ENCODE measurements around the gene SDHAF3. TPM values are rescaled to one million over a fixed set of nuclear protein-coding genes. Genes with fewer than 3 reads are reported as not detected.

SDHAF3 gene
- total and polyA plus RNA-seq, 2 donors (not counting 3 experiments of a cell fraction or from before 2014, with no cell fraction given), result 1.7 to 5.2 TPM

DNA sequence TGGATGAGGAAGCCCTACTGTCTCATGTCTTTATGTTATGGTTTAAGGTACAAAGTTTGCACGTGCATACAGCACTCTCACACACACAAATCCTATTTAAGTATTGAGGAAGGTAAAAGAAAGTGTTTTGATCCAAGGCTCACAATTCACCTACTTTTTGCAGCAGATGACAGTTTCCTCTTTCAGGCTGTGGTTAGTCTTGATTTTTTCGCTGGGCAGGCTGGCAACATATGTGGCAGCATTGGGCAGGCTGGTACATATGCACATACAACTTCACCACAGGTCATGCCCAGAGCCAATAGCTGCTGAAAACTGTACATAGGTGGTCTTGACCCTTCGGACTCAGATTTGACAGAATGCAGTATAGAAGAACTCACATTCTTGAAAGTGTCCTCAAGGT is 29.1 kb upstream of the SDHAF3 start:
- POLR2A ChIA-PET, result no interaction called here
- FAIRE-seq (no peak), DNase-seq (ENCODE audit: low read depth, low spot score) (no peak)
- H3K4me3 ChIP-seq (replicated peaks in 1 of 3; ENCODE audit: insufficient read depth in 1 of 3, low read depth in 1 of 3, low read length in 3 of 3), result no peak overlapping the region
- no peaks in the 10 kb centered on the region for H4K20me1 ChIP-seq (replicated peaks; ENCODE audit: control insufficient read depth, extremely low read depth, insufficient read depth, low read length)
- peaks cover 1 to 2% of the 10 kb centered on the region in 2 experiments for H3K27me3 ChIP-seq (ENCODE audit: control insufficient read depth in 2 of 2, insufficient read depth in 2 of 2, low read length in 2 of 2)
- H3K9me1 ChIP-seq (replicated peaks; ENCODE audit: control insufficient read depth, extremely low read depth, insufficient read depth, low read length), result no peaks in the 10 kb centered on the region
- no peaks in the 10 kb centered on the region for H3K9me3 ChIP-seq (replicated peaks; ENCODE audit: control insufficient read depth, insufficient read depth, low read length)
- no peak overlapping the region for H3K4me2 ChIP-seq (ENCODE audit: insufficient read depth, low read length)
- no peaks in the 10 kb centered on the region for H3K79me2 ChIP-seq (ENCODE audit: control insufficient read depth, insufficient read depth, low read length)
- H3K9ac ChIP-seq (replicated peaks; ENCODE audit: extremely low read depth, insufficient read depth, low read length), result no peak overlapping the region
- no peak overlapping the region for H3K27ac ChIP-seq (ENCODE audit: insufficient read depth, low read depth, low read length)
- TF ChIP-seq POLR2A (IDR thresholded peaks at IDR 0.05; ENCODE audit: low read depth, low read length) (no peak), EZH2 (IDR thresholded peaks at IDR 0.05; ENCODE audit: borderline replicate concordance, low read depth, low read length, severe bottlenecking) (no peak), POLR2AphosphoS5 (IDR thresholded peaks at IDR 0.05; ENCODE audit: insufficient read depth, low read depth, low read length) (no peak), MYC (IDR thresholded peaks at IDR 0.05; ENCODE audit: low read depth, low read length) (no peak), FOS (IDR thresholded peaks at IDR 0.05; ENCODE audit: borderline replicate concordance, insufficient read depth, low read length) (no peak)
- no TSS peak for BruUV-seq (replicated peaks)
- H3K36me3 ChIP-seq (ENCODE audit: control insufficient read depth in 2 of 2, extremely low read depth in 1 of 2, insufficient read depth in 2 of 2, low read length in 2 of 2), result no peaks in the 10 kb centered on the region
- no peak overlapping the region for H2AFZ ChIP-seq (ENCODE audit: low read depth, low read length)
- no peaks in the 10 kb centered on the region for H3K4me1 ChIP-seq (ENCODE audit: control insufficient read depth, extremely low read depth, insufficient read depth, low read length)
- CTCF ChIA-PET, result no interaction called here
- dilution Hi-C loops (cut with MboI; ENCODE audit: extremely low pct_ligation_motif_present, low sequenced_read_pairs), result no loop called here
- intact Hi-C loops (cut with micrococcal nuclease), result no loop called here

DNA sequence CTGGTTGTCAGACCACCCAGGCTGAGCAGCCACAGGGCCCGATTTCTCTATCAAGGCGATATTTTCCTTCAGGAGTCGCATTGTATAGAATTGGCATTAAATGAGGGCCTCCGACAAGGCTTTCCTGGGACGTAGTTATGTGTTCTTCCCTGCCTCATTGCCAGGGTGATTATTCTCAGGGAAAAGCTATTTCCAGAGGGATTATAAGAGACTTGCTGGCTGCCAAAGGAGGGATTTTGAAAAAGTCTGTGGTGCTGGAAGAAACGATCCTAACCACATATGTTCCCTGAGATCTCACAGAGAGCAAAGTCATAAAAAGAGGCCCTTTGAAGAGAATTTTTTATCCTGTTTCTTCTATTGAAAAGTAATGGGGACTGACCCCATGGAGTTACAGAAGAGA is 27.7 kb upstream of the SDHAF3 start:
- DNase-seq (ENCODE audit: low read depth, low spot score) (no peak), FAIRE-seq (no peak)
- H3K4me3 ChIP-seq (replicated peaks in 1 of 3; ENCODE audit: insufficient read depth in 1 of 3, low read depth in 1 of 3, low read length in 3 of 3), result no peak overlapping the region
- TF ChIP-seq JUN (IDR thresholded peaks at IDR 0.05; ENCODE audit: borderline replicate concordance, insufficient read depth, insufficient read length, low read depth) (no peak), MYC (IDR thresholded peaks at IDR 0.05; ENCODE audit: low read depth, low read length) (no peak), GATA2 (IDR thresholded peaks at IDR 0.05; ENCODE audit: insufficient read depth, insufficient read length, low read depth, low read length) (no peak), FOS (IDR thresholded peaks at IDR 0.05; ENCODE audit: borderline replicate concordance, insufficient read depth, low read length) (no peak)
- TF ChIP-seq, protein P1, sequence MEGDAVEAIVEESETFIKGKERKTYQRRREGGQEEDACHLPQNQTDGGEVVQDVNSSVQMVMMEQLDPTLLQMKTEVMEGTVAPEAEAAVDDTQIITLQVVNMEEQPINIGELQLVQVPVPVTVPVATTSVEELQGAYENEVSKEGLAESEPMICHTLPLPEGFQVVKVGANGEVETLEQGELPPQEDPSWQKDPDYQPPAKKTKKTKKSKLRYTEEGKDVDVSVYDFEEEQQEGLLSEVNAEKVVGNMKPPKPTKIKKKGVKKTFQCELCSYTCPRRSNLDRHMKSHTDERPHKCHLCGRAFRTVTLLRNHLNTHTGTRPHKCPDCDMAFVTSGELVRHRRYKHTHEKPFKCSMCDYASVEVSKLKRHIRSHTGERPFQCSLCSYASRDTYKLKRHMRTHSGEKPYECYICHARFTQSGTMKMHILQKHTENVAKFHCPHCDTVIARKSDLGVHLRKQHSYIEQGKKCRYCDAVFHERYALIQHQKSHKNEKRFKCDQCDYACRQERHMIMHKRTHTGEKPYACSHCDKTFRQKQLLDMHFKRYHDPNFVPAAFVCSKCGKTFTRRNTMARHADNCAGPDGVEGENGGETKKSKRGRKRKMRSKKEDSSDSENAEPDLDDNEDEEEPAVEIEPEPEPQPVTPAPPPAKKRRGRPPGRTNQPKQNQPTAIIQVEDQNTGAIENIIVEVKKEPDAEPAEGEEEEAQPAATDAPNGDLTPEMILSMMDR (IDR thresholded peaks at IDR 0.05; ENCODE audit: extremely low read depth in 1 of 2, insufficient read depth in 1 of 2, low read depth in 1 of 2, low read length in 2 of 2), result no peak
- H3K4me1 ChIP-seq (ENCODE audit: control insufficient read depth, extremely low read depth, insufficient read depth, low read length), result no peaks in the 10 kb centered on the region
- peaks cover 1 to 2% of the 10 kb centered on the region in 2 experiments for H3K27me3 ChIP-seq (ENCODE audit: control insufficient read depth in 2 of 2, insufficient read depth in 2 of 2, low read length in 2 of 2)
- dilution Hi-C loops (cut with MboI; ENCODE audit: extremely low pct_ligation_motif_present, low sequenced_read_pairs) (no loop called here), intact Hi-C loops (cut with micrococcal nuclease) (no loop called here)
- POLR2A ChIA-PET, result no interaction called here
- CTCF ChIA-PET, result no interaction called here
- H3K4me2 ChIP-seq (ENCODE audit: insufficient read depth, low read length), result no peak overlapping the region
- no peak overlapping the region for H3K27ac ChIP-seq (ENCODE audit: insufficient read depth, low read depth, low read length)
- H4K20me1 ChIP-seq (replicated peaks; ENCODE audit: control insufficient read depth, extremely low read depth, insufficient read depth, low read length), result no peaks in the 10 kb centered on the region
- no peaks in the 10 kb centered on the region for H3K36me3 ChIP-seq (ENCODE audit: control insufficient read depth in 2 of 2, extremely low read depth in 1 of 2, insufficient read depth in 2 of 2, low read length in 2 of 2)
- H3K9me3 ChIP-seq (replicated peaks; ENCODE audit: control insufficient read depth, insufficient read depth, low read length), result no peaks in the 10 kb centered on the region
- no TSS peak for BruUV-seq (replicated peaks)
- H3K9ac ChIP-seq (replicated peaks; ENCODE audit: extremely low read depth, insufficient read depth, low read length), result no peak overlapping the region
- no peaks in the 10 kb centered on the region for H3K79me2 ChIP-seq (ENCODE audit: control insufficient read depth, insufficient read depth, low read length)
- no peak overlapping the region for H2AFZ ChIP-seq (ENCODE audit: low read depth, low read length)
- no peaks in the 10 kb centered on the region for H3K9me1 ChIP-seq (replicated peaks; ENCODE audit: control insufficient read depth, extremely low read depth, insufficient read depth, low read length)

Data from endothelial cell of umbilical vein (primary cell).